Right lung (tissue), 5 donors: Measurements from ENCODE around the gene EPHA8. TPM values are rescaled to one million over a fixed set of nuclear protein-coding genes. Genes with fewer than 3 reads are reported as not detected.

Experiments
- DNase-seq, 2 donors: peaks; one replicate each; pipeline ENCODE4 v3.0.0-alpha.2; 2013
- polyA plus RNA-seq, 5 donors: library from polyadenylated mRNA; unstranded; fragments of 120-200 nt; gene quantifications; one replicate each; pipeline versions ENCODE4 v1.2.1 to v1.2.3, GENCODE V29; 2013; ENCODE audit warnings: inconsistent platforms in 1 of 5, low replicate concordance in 1 of 5; ENCODE audit not compliant: insufficient read length in 5 of 5, insufficient read depth in 1 of 5

EPHA8 gene
- polyA plus RNA-seq, 5 donors: 0.23 TPM; not detected in 4

- DNase-seq: no peak
Measured at GRCh38 chr1:22616571-22616970, 53.3 kb downstream of the EPHA8 start.

DNA sequence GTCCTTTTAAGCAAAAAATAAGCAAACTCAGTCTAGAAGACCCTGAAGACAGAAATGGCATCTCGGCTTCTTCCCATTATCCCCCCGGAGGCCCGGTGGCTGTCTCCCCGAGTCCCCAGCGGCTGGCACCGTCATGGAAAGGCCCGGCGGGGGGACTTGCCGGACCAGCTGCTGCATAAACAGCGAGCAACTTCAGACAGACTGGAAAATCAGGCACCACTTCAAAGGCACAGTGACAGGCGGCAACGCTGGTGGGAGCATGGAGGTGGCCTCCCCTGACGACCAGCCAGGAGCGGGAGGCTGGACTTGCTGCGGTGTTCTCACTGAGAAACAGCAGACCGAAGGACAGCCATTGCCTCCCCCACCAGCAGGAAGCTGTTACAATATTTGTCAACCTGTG, 54.8 kb downstream of the EPHA8 start:
- DNase-seq: no peak

- DNase-seq: no peak
Measured at GRCh38 chr1:22619252-22619651, 56.0 kb downstream of the EPHA8 start.

DNA sequence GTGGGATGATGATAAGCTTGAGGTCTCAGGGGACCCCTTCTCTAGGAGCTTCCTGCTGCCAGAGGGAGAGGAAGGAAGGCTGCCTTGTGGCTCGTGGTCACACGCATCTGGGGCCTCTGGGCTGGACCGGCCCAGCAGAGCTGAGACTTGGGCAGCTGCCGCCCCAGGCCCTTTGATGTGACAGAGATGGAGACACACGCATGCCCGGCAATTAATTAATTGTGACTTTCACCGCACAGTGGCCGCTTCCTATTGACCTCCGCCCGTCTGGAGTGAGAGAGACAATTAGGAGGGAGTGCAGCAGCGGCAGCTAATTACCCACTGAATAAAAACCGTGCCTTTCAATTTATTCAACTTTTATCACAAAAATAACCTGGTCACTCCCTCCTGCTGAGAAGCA, 56.5 kb downstream of the EPHA8 start:
- DNase-seq: no peak

DNA sequence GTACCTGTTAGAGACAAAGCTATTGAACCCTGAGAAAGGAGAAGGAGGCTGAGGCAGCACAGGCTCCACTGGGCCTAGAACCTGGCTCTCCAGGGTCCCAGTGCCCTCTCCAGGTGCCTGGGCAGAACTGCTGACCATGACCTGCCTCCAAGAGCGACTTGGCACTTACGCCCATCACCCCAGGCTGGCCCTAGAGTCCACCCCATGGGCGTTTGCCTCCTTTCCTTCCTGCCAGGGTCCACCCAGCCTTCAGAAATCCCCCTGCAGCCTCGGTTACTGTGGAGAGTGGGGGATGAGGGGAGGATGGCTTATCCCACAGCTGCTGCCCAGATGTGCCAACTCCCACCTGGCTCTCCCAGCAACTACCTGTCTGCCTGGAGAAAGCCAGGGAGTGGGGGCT, 58.5 kb downstream of the EPHA8 start:
- no peak for DNase-seq

DNA sequence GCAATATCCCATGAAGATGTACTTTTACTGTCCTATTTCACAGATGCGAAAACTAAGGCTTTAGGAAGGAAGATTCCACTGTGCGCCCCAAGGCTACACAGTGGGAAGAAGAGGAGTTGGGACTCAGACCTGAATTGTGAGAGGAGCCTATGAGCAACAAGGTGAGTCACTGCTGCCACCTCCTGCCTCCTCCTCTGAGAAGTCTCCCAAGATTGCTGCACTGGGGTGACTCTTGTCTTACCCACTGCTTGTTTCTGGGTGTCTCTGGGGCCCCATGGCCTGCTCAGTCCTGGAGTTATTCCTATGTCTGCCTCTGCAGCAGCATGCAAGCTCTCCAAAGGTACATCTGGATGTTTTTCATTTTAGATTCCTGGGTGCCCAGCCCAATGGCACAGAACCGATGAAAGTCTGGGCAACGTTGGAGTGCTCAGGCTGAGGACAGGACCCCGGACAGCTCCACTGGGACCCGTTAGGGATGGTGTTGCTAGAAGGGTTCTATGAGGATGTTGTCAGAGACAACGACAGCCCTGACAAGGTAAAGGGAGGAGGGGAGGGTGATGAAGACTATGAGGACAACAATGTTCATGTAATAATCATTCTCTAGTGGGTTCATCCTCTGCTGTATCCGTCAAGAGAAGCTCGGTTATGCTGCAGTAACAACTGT, 62.1 kb downstream of the EPHA8 start:
- no peak for DNase-seq

GRCh38 chr1:22626237-22627157, 63.2 kb downstream of the EPHA8 start:
- DNase-seq: no peak

DNA sequence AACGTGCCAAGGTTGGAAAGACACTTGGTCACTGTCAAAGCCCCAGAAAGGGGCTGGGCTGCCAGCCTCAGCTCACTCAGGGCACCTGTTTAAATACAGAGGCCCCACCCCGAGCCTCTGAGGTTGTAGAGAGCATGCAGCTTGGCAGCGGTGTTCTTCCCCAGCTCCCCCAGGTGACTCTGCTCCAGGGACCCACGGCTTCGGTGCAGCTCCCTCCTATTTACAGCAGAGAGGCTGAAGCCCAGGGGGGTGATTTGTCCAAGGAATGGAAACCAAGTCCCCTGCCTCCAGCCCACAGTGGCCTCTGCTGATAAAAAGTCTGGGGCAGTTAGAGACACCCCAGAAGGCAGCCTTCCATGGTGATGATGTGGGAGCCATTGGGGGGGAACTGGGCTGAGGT, 64.0 kb downstream of the EPHA8 start:
- no peak for DNase-seq

DNA sequence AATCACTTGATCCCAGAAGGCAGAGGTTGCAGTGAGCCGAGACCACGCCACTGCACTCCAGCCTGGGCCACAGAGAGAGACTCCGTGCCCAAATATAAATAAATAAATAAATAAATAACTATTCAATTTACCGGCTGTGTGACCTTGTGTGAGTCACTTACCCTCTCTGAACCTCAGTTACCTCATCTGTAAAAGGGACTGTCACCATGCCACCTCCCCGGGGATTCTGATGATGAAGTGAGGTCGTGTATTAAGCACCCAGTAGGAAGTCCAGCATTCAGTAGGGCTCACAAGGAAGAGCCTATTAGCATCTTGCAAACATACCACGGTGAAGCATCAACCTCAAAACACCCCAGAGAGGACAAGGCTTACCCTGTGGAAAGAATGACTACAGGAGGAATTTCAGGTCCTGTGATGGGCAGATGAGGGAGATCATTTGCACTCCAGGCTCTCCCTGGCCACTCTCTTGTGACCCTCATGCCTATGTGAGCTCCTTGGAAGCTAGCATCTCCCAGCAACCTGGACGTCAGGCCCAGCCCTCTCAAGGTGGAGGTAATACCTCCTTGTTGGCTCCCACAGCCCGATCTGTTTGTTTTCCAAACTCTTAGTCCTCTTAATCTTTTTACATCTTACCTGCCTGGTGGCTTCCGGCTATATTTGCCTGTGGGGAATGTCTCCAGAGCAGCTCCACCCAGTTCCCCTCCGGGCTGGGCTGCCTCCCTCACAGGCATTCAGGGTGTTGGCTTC, 65.6 kb downstream of the EPHA8 start:
- DNase-seq: no peak

DNA sequence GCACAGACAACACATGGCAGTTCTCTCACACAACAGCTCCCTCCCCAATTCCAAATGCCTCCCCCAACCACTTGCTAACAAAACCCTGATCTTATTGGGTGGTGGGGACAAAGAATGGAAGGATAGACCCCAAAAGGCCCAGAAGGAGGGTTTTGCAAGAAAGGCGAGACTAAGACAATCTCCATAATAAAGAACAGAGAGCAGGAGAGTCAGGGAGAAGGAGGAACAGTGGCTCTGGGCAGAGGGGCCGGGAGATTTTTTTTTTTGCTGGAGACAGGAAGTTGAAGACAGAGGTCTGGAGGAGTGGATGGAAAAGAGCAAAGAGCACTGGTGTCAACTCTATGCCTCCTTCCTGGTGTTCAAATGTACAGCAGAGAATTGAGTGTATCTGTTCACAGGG, 66.6 kb downstream of the EPHA8 start:
- no peak for DNase-seq

DNA sequence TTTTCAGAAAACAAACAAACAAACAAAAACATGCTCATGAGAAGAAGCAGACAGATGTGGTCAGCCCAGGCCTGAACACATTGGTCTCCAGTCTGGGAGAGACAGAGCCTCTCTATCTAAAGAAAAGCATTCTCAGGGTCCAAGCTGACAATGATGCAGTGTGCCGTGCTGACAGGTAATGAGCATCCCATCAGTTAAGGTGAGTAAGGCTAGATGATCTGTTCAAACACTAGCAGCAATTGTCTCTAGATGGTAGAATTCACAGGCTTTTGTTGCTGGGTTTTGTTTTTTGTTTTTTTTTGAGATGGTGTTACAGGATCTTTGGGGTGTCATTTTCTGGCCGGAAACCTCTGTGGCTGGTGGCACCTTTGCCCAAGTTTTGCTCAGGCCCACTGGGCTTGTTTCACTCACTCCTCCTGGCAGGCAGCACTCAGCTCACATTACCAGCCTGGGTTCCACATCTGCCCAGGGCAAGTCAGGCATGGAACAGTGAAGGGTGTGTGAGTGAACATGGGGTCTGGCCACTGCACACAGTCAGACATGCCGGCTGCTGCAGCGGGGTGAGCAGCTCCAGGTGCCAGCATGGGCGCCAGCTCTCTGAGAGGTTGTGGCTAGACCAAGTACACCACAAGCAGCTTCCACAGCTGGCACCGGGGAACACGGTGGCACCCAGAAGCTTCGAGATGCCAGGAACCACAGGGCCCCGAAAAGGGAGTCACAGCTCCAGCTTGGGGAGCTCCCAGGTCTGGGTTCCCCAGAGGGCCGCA, 70.6 kb downstream of the EPHA8 start:
- DNase-seq: no peak

- DNase-seq: no peak
Measured at GRCh38 chr1:22635436-22635835, 72.1 kb downstream of the EPHA8 start.

DNA sequence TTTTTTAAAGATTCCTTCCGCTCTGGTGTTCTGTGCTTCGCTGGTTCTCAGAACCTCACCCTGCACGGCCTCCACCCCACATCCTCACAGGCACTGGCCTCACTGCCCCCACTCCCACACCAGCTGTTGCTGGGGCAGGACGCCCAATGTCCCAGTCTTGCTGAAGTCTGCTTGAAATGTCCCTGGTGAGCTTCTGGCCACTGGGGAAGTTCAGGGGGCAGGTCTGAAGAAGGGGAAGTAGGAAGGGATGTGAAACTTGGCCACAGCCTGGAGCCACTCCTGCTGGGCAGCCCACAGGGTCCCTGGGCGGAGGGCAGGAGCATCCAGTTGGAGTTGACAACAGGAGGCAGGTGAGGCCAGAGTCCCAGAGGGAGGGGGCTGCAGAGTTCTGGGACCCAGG, 73.1 kb downstream of the EPHA8 start, which contains the start of gene C1QA:
Gene C1QA, plus strand, starts transcription at position 276 of the 400 bp plus-strand sequence. CDS start 989 bp downstream, outside the sequence.
- DNase-seq: no peak

DNA sequence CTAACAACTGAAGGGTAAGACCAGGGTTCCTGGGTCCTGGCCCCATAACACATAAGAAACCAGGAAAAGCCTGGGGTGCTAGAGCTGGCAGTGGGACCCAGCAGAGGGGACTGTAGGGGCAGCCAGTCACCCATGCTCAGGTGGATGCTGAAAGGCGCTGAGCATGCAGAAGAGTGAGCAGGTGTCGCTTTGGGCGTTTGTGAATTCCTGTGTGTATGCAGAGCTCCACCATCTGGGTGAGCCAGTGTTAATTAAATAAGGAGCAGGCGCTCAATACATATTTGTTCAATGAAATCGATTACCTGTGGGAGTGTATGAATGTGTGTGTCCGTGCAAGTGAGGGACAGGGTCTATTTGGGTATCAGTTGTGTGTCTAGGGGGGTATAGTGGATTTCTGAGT, 73.6 kb downstream of the EPHA8 start:
- no peak for DNase-seq

DNA sequence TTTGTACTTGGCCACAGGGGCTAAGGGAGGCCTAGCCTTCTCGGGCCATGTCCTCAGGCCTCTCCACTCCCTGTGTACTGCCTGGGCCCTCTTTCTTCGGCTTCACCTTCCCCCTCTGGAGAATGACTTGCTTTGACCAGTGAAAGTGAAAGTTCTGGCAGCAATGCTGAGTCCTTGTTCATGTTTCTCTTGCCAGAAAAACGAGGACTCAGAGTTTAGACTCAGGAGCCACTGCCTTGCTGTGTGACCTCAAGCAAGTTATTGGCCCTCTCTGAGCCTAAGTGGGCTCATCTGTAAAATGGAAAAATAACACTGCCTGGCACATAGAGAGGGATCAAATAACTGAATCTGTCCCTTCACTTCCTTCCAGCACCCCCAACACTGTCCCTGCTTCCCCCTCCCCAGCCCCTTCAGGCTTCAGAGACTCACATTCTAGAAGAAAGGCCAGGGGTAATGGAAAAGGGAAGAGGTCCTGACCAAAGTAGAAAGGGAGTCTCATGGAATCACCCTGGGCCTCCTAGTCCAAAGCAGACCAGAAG, 74.7 kb downstream of the EPHA8 start:
- no peak for DNase-seq

GRCh38 chr1:22638476-22639234, 75.4 kb downstream of the EPHA8 start:
- DNase-seq: no peak

DNA sequence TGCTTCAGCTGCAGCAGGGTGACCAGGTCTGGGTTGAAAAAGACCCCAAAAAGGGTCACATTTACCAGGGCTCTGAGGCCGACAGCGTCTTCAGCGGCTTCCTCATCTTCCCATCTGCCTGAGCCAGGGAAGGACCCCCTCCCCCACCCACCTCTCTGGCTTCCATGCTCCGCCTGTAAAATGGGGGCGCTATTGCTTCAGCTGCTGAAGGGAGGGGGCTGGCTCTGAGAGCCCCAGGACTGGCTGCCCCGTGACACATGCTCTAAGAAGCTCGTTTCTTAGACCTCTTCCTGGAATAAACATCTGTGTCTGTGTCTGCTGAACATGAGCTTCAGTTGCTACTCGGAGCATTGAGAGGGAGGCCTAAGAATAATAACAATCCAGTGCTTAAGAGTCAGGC, 76.0 kb downstream of the EPHA8 start:
- DNase-seq: no peak

DNA sequence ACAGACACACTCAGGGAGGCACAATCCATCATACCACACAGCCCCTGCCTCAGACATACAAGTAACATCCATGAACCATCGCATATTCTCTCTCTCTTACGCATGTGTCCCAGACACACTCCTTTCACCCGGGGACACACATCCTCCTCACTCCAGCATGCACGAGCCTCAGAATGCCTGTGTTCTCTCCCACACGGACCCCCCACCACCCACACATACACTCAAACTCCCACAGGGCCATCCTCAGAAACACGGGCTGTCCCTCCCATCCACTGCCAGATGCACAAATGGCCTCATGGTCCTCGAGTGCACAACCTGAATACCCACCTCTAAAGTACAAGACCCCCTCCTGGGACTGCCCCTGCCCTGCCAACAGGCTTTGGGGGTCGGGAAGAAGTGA, 78.0 kb downstream of the EPHA8 start:
- DNase-seq: no peak

- DNase-seq: peak; percentile 57 to 69
Measured at GRCh38 chr1:22641906-22642636, 78.8 kb downstream of the EPHA8 start.

- no peak for DNase-seq
Measured at GRCh38 chr1:22643381-22643780, 80.1 kb downstream of the EPHA8 start, which contains the start of gene C1QC. C1QC (plus strand) TSS chr1:22643633; CDS start chr1:22644024, 391 bp downstream.
